ENCODE data around the gene ZNF831.

GRCh38 chr20:59184880-59185447, 21.3 kb downstream of the ZNF831 start:
- TF ChIP-seq CTCF (IDR thresholded peaks at IDR 0.05) (no peak), POLR2AphosphoS5 (IDR thresholded peaks at IDR 0.05) (no peak), POLR2A (IDR thresholded peaks at IDR 0.05) (no peak)
